Testis (tissue), 3 donors: Measurements from ENCODE around the gene PAM16. TPM values are rescaled to one million over a fixed set of nuclear protein-coding genes. Genes with fewer than 3 reads are reported as not detected.

ENCODE experiments used
- DNase-seq: peaks from one replicate; pipeline ENCODE4 v3.0.0-alpha.2; 2019
- H3K27ac ChIP-seq, 2 donors: fragments of 200-600 bp; sonication (generic); one replicate each; pipeline ENCODE4 v1.5.1; 2019
- H3K27me3 ChIP-seq: fragments of 200-600 bp; sonication (generic); one replicate; pipeline ENCODE4 v1.5.1; 2019
- H3K36me3 ChIP-seq: fragments of 200-600 bp; sonication (generic); one replicate; pipeline ENCODE4 v1.5.1; 2017; ENCODE audit warnings: low read depth; ENCODE audit errors: missing control alignments
- H3K4me1 ChIP-seq: fragments of 200-600 bp; sonication (generic); one replicate; pipeline ENCODE4 v1.5.1; 2019
- H3K4me3 ChIP-seq, 2 donors: fragments of 200-600 bp; sonication (generic); one replicate each; pipeline ENCODE4 v1.5.1; 2017 to 2019
- H3K9me3 ChIP-seq: fragments of 200-600 bp; sonication (generic); one replicate; pipeline ENCODE4 v1.5.1; 2017
- CTCF ChIP-seq, 3 experiments: fragments of 450-650 bp in 2 of 3; fragments of 200-600 bp in 1 of 3; sonication (generic) in 1 of 3; IDR thresholded peaks; one replicate each; pipeline ENCODE4 v1.5.1; 2016 to 2019; ENCODE audit warnings: antibody characterized with exemption in 3 of 3, mild to moderate bottlenecking in 2 of 3, moderate library complexity in 1 of 3
- POLR2A ChIP-seq: fragments of 450-650 bp; IDR thresholded peaks from one replicate; pipeline ENCODE4 v1.6.1; 2017; ENCODE audit warnings: antibody characterized with exemption, mild to moderate bottlenecking, moderate library complexity
- WGBS, 2 donors: methylation state at CpG; one replicate each; pipeline ENCODE4 v1.1.5; 2018; 5-methylcytosine and 5-hydroxymethylcytosine counted together
- intact Hi-C: fragments of 100-400 bp; cut with DNase I; formaldehyde crosslinking; loops from one replicate; pipeline ENCODE4 v1.15.1; 2023; ENCODE audit warnings: low total_unique reads
- polyA plus RNA-seq: library from polyadenylated mRNA; stranded (reverse); fragments of 350-450 nt; fragmentation: Illumina TruSeq; extraction: RNeasy Lipid Tissue Mini Kit (QIAGEN cat#74804); gene quantifications from one replicate; pipeline ENCODE4 v1.2.3, GENCODE V29; 2014; ENCODE audit warnings: low read depth, low replicate concordance; ENCODE audit not compliant: insufficient read depth
- total RNA-seq, 2 donors: library from RNA; depleted of rRNA; stranded (reverse); fragments of >200 nt; gene quantifications; one replicate each; pipeline ENCODE4 v1.2.3, GENCODE V29; 2016

Gene PAM16
- total and polyA plus RNA-seq, 3 donors from 2014 or later = 61.8 to 148 (median 126) TPM

- H3K27ac ChIP-seq = no peak overlapping the region
- TF ChIP-seq CTCF (IDR thresholded peaks at IDR 0.05) = no peak
- TF ChIP-seq POLR2A = no peak
- H3K4me3 ChIP-seq = no peak overlapping the region
- H3K27me3 ChIP-seq = no peaks in the 10 kb centered on the region
- WGBS, 2 donors = 95 to 97% methylated on average over 6 to 13 of the region's 13 CpGs
- intact Hi-C loops = no loop called here
- H3K9me3 ChIP-seq = no peaks in the 10 kb centered on the region
- H3K4me1 ChIP-seq = peaks cover 11% of the 10 kb centered on the region
- no peaks in the 10 kb centered on the region for H3K36me3 ChIP-seq
- no peak for DNase-seq
These were observed 14.9 kb upstream of the PAM16 start for GRCh38 chr16:4366016-4366415.

GRCh38 chr16:4365615-4366014 is 14.5 kb upstream of the PAM16 start:
- H3K4me1 ChIP-seq = peaks cover 8% of the 10 kb centered on the region
- WGBS, 2 donors = 93 to 100% methylated on average over 2 to 12 of the region's 12 CpGs
- H3K27ac ChIP-seq = no peak overlapping the region
- H3K9me3 ChIP-seq = no peaks in the 10 kb centered on the region
- H3K4me3 ChIP-seq = no peak overlapping the region
- DNase-seq = no peak
- no peaks in the 10 kb centered on the region for H3K36me3 ChIP-seq
- intact Hi-C loops = no loop called here
- H3K27me3 ChIP-seq = no peaks in the 10 kb centered on the region
- no peak for TF ChIP-seq POLR2A
- TF ChIP-seq CTCF (IDR thresholded peaks at IDR 0.05) = no peak

- Histone ChIP-seq H3K36me3 (no peaks in the 10 kb centered on the region), H3K27me3 (no peaks in the 10 kb centered on the region), H3K4me3 (no peak overlapping the region), H3K9me3 (no peaks in the 10 kb centered on the region), H3K4me1 (peaks cover 2% of the 10 kb centered on the region), H3K27ac (no peak overlapping the region)
- DNase-seq = no peak
- TF ChIP-seq POLR2A = no peak
- no peak for TF ChIP-seq CTCF (IDR thresholded peaks at IDR 0.05)
- WGBS, 2 donors = 90 to 94% methylated on average over 10 of the region's 10 CpGs
- intact Hi-C loops = no loop called here
These were observed 13.9 kb upstream of the PAM16 start for GRCh38 chr16:4365014-4365406.

- Histone ChIP-seq H3K9me3 (no peaks in the 10 kb centered on the region), H3K27ac (no peak overlapping the region), H3K4me1 (no peaks in the 10 kb centered on the region), H3K36me3 (no peaks in the 10 kb centered on the region), H3K4me3 (no peak overlapping the region), H3K27me3 (no peaks in the 10 kb centered on the region)
- intact Hi-C loops = no loop called here
- 90 to 93% methylated on average over 22 to 37 of the region's 37 CpGs for WGBS, 2 donors
- TF ChIP-seq POLR2A (no peak), CTCF (IDR thresholded peaks at IDR 0.05) (no peak)
- no peak for DNase-seq
These were observed 13.3 kb upstream of the PAM16 start for GRCh38 chr16:4364196-4365013.
